Measurements from ENCODE around the gene NKAPL. TPM values are rescaled to one million over a fixed set of nuclear protein-coding genes. Genes with fewer than 3 reads are reported as not detected.
"Not testable (repeated sequence)": the region's sequence is repeated elsewhere in the genome, so short reads cannot be mapped to it uniquely, and the experiment has no call there.

Gene NKAPL
- total RNA-seq, 1 experiment from 2014 or later: not detected

- in situ Hi-C loops (cut with HindIII; ENCODE audit: low sequenced_read_pairs): no loop called here
- peak; percentile 82 for DNase-seq (ENCODE audit: low spot score)
These were observed 22.4 kb downstream of the NKAPL start, which contains the start of gene PGBD1 for GRCh38 chr6:28281288-28282064. PGBD1 (plus strand) TSS chr6:28281572; CDS start chr6:28283814, 2,242 bp downstream.

- DNase-seq (ENCODE audit: low spot score): no peak
These were observed 23.8 kb downstream of the NKAPL start for GRCh38 chr6:28282926-28283325.

GRCh38 chr6:28291573-28291972, 32.5 kb downstream of the NKAPL start:
- in situ Hi-C loops (cut with HindIII; ENCODE audit: low sequenced_read_pairs): no loop called here
- no peak for DNase-seq (ENCODE audit: low spot score)

More at GRCh38 chr6:28282926-28283325, 23.8 kb downstream of the NKAPL start:
- in situ Hi-C loops (cut with HindIII; ENCODE audit: low sequenced_read_pairs): no loop called here

GRCh38 chr6:28295326-28295725, 36.2 kb downstream of the NKAPL start:
- in situ Hi-C loops (cut with HindIII; ENCODE audit: low sequenced_read_pairs): no loop called here
- DNase-seq (ENCODE audit: low spot score): no peak

- no peak for DNase-seq (ENCODE audit: low spot score)
- in situ Hi-C loops (cut with HindIII; ENCODE audit: low sequenced_read_pairs): no loop called here
These were observed 37.5 kb downstream of the NKAPL start for GRCh38 chr6:28296520-28297060.

- in situ Hi-C loops (cut with HindIII; ENCODE audit: low sequenced_read_pairs): no loop called here
- no peak for DNase-seq (ENCODE audit: low spot score)
These were observed 44.5 kb downstream of the NKAPL start for GRCh38 chr6:28303570-28303969.

- DNase-seq (ENCODE audit: low spot score); in situ Hi-C loops (cut with HindIII; ENCODE audit: low sequenced_read_pairs): not testable (repeated sequence)
These were observed 47.3 kb downstream of the NKAPL start for GRCh38 chr6:28306363-28306762.

Other genes with a start within 250 kb of the NKAPL start
- gene ZNF165, start 178.7 kb upstream of the NKAPL start, total RNA-seq (2014; rRNA removed; shearing (Covaris generic)): 2.2 and 2.7 TPM in 2 replicates
- gene ZSCAN16, start 134.7 kb upstream of the NKAPL start, total RNA-seq (2014; rRNA removed; shearing (Covaris generic)): not detected in 2 replicates
- 9.0 and 11.3 TPM in 2 replicates for gene ZKSCAN8, start 117.4 kb upstream of the NKAPL start, total RNA-seq (2014; rRNA removed; shearing (Covaris generic))
- 7.3 and 10.1 TPM in 2 replicates for gene ZSCAN9, start 34.0 kb upstream of the NKAPL start, total RNA-seq (2014; rRNA removed; shearing (Covaris generic))
- gene ZKSCAN4, start 7.0 kb upstream of the NKAPL start, total RNA-seq (2014; rRNA removed; shearing (Covaris generic)): 3.4 and 6.4 TPM in 2 replicates
- gene ZSCAN26, start 7.8 kb downstream of the NKAPL start, total RNA-seq (2014; rRNA removed; shearing (Covaris generic)): 11.1 and 14.3 TPM in 2 replicates
- gene PGBD1, start 22.3 kb downstream of the NKAPL start, total RNA-seq (2014; rRNA removed; shearing (Covaris generic)): 8.2 and 10.8 TPM in 2 replicates
- 6.8 and 10.6 TPM in 2 replicates for gene ZSCAN31, start 76.9 kb downstream of the NKAPL start, total RNA-seq (2014; rRNA removed; shearing (Covaris generic))
- gene ZKSCAN3, start 90.7 kb downstream of the NKAPL start, total RNA-seq (2014; rRNA removed; shearing (Covaris generic)): 3.0 and 5.2 TPM in 2 replicates
- gene ZSCAN12, start 140.4 kb downstream of the NKAPL start, total RNA-seq (2014; rRNA removed; shearing (Covaris generic)): 5.8 and 7.0 TPM in 2 replicates
- 0.25 and 0.81 TPM in 2 replicates for gene ZSCAN23, start 184.2 kb downstream of the NKAPL start, total RNA-seq (2014; rRNA removed; shearing (Covaris generic))